Smooth muscle cell of the pulmonary artery (primary cell): ENCODE data around the gene IRGM. TPM values are rescaled to one million over a fixed set of nuclear protein-coding genes. Genes with fewer than 3 reads are reported as not detected.

Experiments
- total RNA-seq: library from RNA; depleted of rRNA; stranded (reverse); fragments of >200 nt; gene quantifications from 2 replicates; pipeline ENCODE4 v1.2.3, GENCODE V29; 2014

The IRGM gene, protein sequence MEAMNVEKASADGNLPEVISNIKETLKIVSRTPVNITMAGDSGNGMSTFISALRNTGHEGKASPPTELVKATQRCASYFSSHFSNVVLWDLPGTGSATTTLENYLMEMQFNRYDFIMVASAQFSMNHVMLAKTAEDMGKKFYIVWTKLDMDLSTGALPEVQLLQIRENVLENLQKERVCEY
- 0.13 TPM in 1 of 2 replicates, not detected in the other for total RNA-seq

DNA sequence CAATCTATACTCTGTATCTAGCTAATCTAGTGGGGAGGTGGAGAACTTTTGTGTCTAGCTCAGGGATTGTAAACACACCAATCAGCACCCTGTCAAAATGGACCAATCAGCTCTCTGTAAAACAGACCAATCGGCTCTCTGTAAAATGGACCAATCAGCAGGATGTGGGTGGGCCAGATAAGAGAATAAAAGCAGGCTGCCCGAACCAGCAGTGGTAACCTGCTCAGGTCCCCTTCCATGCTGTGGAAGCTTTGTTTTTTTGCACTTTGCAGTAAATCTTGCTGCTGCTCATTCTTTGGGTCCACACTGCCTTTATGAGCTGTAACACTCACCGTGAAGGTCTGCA lies at the start of gene IRGM:
Gene IRGM, plus strand, starts transcription at position 214 of the 346 bp plus-strand sequence. CDS start 1,603 bp downstream, outside the sequence.

Other genes with a start within 250 kb of the IRGM start
- gene SYNPO, start 205.9 kb upstream of the IRGM start, total RNA-seq: 62.4 and 94.2 TPM in 2 replicates
- gene MYOZ3, start 185.3 kb upstream of the IRGM start, total RNA-seq: 2.3 and 3.3 TPM in 2 replicates
- gene RBM22, start 145.5 kb upstream of the IRGM start, total RNA-seq: 17.5 and 17.6 TPM in 2 replicates
- gene DCTN4, start 87.5 kb upstream of the IRGM start, total RNA-seq: 58.0 and 61.5 TPM in 2 replicates
- 105 and 131 TPM in 2 replicates for gene SMIM3, start 67.8 kb upstream of the IRGM start, total RNA-seq
- 3.3 and 3.9 TPM in 2 replicates for gene ZNF300, start 58.5 kb downstream of the IRGM start, total RNA-seq
- gene GPX3, start 174.1 kb downstream of the IRGM start, total RNA-seq: 29.7 and 56.0 TPM in 2 replicates
- gene TNIP1, start 234.5 kb downstream of the IRGM start, total RNA-seq: 98.7 and 159 TPM in 2 replicates